Fibroblast of skin of right quadriceps (primary cell): ENCODE measurements around the gene COG5.

Experiments used
- DNase-seq: peaks from one replicate; pipeline ENCODE4 v3.0.0-alpha.2; 2013

Gene COG5

GRCh38 chr7:107321611-107322010, 242.1 kb downstream of the COG5 start:
- DNase-seq: no peak

DNA sequence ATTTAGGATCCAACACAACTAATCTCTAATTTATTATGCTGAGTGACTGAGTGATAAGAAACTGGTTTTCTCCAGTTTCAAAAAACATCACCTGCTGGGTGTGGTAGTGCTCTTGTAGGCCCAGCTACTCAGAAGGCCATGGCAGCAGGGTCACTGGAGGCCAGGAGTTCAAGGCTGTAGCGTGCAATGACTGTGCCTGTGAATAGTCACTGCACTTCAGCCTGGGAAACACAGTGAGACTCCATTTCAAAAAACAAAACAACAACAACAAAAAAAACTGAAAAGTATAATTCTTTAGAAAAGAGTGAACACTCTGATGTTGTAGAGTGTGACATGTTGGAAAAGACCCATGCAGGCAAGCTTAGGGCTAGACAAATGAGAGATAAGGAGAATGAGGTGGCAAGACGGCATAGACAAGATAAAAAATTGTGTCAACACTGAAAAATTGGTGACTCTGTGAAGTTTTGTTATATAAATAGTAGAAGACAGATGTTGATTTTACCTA, 243.9 kb downstream of the COG5 start:
- DNase-seq: no peak

GRCh38 chr7:107318523-107319160, 245.1 kb downstream of the COG5 start:
- DNase-seq: peak; percentile 11

DNA sequence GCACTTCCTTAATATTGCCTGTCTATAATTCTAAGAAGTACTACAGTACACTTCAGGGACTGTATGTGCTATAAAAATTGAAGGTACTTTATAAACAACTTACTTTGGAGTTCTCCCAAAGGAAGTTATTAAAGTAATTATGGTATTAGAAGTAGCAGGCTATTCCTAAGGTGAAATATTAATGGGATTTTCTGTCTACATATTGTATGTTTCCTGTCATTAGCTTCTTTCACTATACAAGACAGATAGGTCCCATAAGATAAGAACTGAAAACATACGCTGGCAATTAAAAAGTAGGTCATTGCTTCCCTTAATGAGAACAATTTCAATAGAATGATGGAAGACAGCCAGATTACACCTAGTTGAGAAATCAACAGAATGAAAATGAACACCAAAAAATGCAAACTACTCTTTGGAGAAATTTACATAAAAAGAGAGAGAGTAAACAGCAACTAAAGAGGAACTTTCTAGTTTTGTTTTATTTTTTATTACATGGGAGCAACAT, 248.0 kb downstream of the COG5 start:
- DNase-seq: no peak

DNA sequence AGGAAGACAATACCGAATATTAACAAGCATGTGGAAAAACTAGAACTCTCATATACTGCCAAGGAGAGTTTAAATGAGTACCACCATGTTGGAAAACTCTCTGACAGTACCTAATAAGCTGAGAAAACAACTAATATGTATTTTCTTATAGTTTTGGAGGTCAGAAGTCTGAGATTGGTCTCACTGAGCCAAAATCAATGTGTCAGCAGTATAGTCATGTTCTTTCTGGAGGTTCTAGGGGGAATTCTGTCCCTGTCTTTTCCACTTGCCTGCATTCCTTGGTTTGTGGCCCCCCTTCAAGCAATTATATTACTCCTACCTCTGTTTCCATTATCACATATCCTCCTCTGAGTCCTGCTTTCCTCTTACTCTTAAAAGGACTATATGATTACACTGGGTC, 250.4 kb downstream of the COG5 start:
- DNase-seq: no peak

DNA sequence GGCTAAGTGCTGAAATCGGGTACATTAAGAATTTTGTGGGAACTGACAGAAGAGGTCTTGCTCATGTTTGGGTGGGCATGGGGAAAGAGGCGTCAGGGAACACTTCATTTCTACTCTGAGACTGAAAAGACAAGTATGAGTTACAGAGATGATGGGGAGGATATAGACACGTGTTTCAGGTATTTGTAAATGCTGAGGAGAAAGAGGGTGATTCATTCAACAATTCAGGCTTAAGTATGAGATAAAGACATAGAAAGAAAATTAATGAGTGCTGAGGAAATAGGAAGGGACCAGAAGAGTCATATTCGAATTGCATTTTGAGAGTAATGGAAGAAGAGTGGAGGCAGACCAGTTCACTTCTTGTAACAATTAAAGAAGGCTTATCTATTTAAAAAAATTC, 251.3 kb downstream of the COG5 start:
- DNase-seq: peak; percentile 53

GRCh38 chr7:107309296-107309695, 254.4 kb downstream of the COG5 start:
- DNase-seq: no peak

- DNase-seq: no peak
Observed at GRCh38 chr7:107304636-107305035, 259.1 kb downstream of the COG5 start.

- DNase-seq: no peak
Observed at GRCh38 chr7:107304063-107304462, 259.7 kb downstream of the COG5 start.

DNA sequence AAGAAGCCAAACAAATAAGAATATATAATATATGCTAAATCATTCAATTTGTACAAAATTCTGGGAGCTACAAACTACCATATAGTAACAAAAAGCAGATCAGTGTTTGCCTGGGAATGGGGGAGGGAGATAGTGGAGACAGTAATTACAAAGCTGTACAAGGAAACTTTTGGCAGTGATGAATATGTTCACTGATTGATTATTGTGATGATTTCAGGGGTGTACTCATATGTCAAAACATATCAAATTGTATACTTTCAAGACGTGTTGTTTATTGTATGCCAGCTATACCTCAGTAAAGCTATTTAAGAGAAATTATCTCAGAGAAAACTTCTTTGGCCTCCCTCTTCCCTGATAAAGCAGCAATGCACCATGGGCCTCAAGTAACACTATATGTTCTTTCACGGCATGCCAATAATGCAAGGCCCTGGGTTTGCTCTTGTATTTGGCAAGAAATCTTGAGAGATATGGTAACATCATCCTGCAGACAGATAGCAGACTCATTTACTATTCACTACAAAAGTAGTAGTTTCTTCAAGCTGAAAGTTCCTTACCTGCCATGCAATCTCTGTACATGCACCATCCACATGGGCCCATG, 261.4 kb downstream of the COG5 start:
- no peak for DNase-seq

DNA sequence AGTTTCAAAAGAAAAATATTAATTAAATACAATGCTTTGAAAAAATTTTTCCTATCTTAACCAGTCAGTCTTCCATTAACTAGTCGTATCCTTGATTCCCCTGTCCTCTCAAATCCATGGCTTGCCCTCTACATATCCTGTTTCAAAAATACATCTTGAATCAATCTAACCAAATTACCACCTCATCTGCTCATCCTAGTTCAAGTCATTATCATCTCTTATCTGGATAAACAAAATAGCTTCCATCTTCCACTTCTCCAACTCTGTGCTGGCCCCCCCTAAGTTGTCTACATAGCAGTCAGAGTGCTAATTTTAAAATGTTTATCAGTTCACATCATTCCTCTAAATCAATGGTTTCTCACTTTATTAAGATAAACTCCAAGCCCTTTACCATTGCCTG, 269.5 kb downstream of the COG5 start:
- no peak for DNase-seq

DNA sequence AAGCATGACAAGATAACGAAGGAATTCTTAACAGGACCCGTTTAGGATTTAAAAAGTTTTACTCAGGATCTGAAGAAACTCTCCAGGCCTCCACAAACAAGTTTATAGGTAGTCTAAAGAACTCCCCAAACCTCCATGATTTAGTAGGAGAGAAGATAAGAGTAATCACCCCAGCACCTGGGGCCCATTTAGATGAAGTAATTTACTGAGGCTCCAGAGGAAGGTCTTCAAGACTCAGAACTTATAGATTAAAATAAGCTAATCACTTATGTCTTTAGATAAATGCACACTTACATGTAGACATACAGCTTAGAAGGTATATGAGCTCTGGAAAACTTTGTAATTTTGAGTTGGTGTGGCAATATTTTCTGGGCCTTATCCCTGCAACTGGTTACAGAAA, 271.1 kb downstream of the COG5 start:
- no peak for DNase-seq

DNA sequence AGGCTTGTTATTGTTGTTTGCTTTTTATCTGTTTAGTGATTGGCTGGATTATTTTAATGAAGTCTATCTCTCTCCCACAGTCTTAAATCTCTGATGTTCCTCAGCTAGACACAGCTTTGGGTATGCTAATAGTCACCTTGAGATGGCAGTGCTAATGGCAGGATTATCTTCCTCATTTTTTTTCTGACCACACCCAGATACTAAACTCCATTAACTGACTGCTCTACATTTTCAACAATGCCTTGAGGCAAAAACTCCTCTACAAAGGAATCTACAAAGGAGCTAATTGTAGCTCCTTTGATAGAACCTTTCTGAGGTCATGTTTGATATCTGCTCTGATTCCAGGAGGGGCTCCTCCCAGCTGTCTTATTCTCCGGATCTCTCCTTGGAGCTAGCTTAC, 272.3 kb downstream of the COG5 start:
- DNase-seq: no peak

- no peak for DNase-seq
Observed at GRCh38 chr7:107286751-107287621, 276.7 kb downstream of the COG5 start.

GRCh38 chr7:107284911-107285479, 278.7 kb downstream of the COG5 start:
- DNase-seq: no peak

- no peak for DNase-seq
Observed at GRCh38 chr7:107277331-107277730, 286.4 kb downstream of the COG5 start.

DNA sequence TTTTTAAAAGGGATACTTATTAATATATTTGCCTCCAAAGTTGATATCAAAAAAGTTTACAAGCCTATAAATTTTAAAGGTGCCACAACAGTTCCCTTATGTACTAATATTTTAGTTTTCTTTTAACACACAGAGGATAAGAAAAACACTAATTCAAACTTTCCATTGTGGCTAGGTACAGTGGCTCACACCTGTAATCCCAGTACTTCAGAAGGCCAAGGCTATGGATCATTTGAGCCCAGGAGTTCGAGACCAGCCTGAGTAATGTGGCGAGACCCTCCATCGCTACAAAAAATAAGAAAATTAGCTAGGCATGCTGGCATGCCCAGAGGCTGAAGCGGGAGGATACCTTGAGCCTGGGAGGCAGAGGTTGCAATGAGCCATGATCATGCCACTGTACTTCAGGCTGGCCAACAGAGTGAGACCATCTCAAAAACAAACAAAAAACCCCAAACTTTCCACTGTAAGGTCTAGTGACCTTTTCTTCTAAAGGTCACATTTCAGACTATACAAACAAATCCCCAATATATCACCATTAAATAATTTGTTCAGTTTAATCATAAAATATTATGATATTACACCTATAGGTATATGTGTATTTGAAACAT, 287.4 kb downstream of the COG5 start:
- DNase-seq: no peak

DNA sequence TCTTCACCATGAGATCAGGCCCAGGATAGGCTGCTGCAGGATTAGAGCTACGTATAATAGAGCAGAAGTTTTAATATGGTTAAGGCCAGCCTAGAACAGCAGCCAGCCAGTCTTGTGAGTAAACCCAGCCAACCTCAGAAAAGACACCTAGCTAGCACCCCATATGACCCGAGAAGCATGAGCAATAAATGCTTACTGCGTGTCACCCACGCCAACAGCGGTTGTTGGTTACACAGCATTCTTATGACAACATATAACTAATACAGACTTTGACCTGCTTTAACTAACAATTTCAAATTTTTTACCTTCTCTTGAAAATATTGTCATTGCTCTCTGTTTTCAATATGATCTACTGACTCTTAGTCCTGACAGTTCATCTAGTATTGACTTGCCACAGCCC, 289.2 kb downstream of the COG5 start:
- DNase-seq: no peak

- DNase-seq: no peak
Observed at GRCh38 chr7:107269790-107270189, 293.9 kb downstream of the COG5 start.

DNA sequence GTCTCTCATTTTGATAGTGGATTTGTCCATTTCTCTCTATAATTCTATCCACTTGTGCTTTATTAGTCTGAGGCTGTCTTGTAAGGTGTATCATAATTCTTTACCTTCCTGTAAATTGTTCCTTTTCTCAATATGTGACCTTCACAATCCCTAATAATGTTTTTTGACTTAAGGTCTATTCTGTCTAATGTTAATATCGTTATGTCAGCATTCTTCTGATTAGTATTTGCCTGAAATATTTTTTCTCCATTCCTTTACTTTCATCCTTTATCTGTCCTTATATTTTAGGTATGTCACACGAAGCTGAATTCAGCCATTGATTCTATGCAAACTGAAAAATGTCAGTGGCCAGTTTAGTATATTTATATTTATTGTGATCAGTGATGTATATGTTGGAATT, 295.1 kb downstream of the COG5 start:
- no peak for DNase-seq

DNA sequence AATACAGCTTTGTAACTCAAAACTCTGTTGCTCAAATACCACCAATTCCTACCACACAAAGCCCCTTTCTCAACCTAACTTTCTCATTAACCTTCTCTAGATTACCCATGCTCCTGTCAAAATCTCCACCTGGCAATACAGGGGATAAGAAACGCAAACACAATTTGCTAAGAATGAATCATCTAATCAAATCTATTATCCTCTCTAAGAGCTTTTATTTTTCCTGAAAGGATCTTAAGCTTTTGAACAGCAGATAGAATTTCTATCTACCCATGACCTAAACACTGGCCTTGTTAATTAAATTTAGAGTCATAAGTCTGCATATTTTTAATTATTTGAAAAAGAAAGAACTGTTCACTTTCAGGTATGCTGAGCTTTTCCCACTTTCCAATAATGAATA, 296.6 kb downstream of the COG5 start:
- DNase-seq: no peak

- DNase-seq: no peak
Observed at GRCh38 chr7:107264723-107265122, 299.0 kb downstream of the COG5 start.

DNA sequence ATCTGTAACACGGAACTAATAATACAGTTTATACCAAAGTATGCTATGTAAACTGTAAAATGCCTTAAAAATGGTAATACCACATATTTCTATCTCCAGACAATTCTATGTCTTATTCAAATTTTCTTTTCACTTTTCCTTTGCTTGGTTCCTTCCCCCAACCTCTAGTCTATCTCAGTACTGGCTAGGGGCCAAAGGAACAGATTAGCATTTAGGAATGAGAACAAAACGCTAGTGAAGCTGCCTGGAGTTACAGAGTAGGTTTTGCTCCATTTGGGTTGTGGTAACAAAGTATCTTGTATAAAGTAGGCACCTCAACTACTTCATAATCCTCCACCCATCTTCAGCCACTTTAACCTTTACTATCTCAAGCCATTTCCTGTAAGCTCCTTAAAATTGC, 300.9 kb downstream of the COG5 start:
- DNase-seq: no peak
